ENCODE results near the gene DOK3. TPM values are rescaled to one million over a fixed set of nuclear protein-coding genes. Genes with fewer than 3 reads are reported as not detected.

DOK3 gene
- polyA plus RNA-seq, 1 donor (not counting 4 experiments of a cell fraction or from before 2014, with no cell fraction given), result 1.7 TPM

DNA sequence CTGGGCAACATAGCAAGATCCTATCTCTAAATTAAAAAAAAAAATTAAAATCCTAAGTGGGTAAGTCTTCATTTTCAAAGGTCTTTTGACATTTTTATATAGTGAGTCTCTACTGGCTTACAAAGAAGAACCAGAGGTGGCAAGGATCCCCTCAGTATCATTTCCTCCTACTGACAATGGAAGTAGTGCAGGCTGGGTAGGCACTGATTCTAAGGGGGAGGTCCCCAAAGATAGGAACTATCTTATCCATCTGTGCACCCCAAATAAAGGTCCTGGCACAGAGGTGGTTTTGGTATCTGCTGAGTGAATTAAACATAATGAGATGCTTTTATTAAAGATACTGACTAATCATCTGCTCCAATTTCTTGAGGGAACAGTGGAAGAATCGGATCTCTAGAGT lies 40.5 kb upstream of the DOK3 start:
- dilution Hi-C loops (cut with MboI; ENCODE audit: extremely low pct_ligation_motif_present, low sequenced_read_pairs), result no loop called here
- no peak for FAIRE-seq
- H3K9me1 ChIP-seq (ENCODE audit: control insufficient read depth, extremely low read depth, insufficient read depth, low read length), result peaks cover 4% of the 10 kb centered on the region
- peaks cover 37% of the 10 kb centered on the region for H3K4me1 ChIP-seq (ENCODE audit: control insufficient read depth, extremely low read depth, insufficient read depth, low read length)
- DNase-seq (ENCODE audit: low read depth, low spot score), result no peak
- H4K20me1 ChIP-seq (ENCODE audit: control insufficient read depth, extremely low read depth, insufficient read depth, low read length), result peaks cover 13% of the 10 kb centered on the region
- no peak overlapping the region for H3K9ac ChIP-seq (ENCODE audit: control insufficient read depth, extremely low read depth, insufficient read depth, low read length)
- TF ChIP-seq, protein P1, sequence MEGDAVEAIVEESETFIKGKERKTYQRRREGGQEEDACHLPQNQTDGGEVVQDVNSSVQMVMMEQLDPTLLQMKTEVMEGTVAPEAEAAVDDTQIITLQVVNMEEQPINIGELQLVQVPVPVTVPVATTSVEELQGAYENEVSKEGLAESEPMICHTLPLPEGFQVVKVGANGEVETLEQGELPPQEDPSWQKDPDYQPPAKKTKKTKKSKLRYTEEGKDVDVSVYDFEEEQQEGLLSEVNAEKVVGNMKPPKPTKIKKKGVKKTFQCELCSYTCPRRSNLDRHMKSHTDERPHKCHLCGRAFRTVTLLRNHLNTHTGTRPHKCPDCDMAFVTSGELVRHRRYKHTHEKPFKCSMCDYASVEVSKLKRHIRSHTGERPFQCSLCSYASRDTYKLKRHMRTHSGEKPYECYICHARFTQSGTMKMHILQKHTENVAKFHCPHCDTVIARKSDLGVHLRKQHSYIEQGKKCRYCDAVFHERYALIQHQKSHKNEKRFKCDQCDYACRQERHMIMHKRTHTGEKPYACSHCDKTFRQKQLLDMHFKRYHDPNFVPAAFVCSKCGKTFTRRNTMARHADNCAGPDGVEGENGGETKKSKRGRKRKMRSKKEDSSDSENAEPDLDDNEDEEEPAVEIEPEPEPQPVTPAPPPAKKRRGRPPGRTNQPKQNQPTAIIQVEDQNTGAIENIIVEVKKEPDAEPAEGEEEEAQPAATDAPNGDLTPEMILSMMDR (optimal IDR thresholded peaks at IDR 0.05 in 1 of 3, IDR thresholded peaks at IDR 0.05 in 1 of 3, conservative IDR thresholded peaks at IDR 0.05 in 1 of 3; ENCODE audit: extremely low read depth in 1 of 3, insufficient read depth in 2 of 3, low read length in 3 of 3), result no peak
- no peak for TF ChIP-seq EZH2 (IDR thresholded peaks at IDR 0.05; ENCODE audit: low read length)
- no peak overlapping the region for H2AFZ ChIP-seq (ENCODE audit: control insufficient read depth, low read length)
- H3K4me2 ChIP-seq (ENCODE audit: control insufficient read depth, extremely low read depth, insufficient read depth, low read depth, low read length), result no peak overlapping the region
- H3K27me3 ChIP-seq (ENCODE audit: control insufficient read depth, extremely low read depth, insufficient read depth, low read length), result no peaks in the 10 kb centered on the region
- H3K79me2 ChIP-seq (ENCODE audit: control insufficient read depth, insufficient read depth, low read length), result peaks cover 69% of the 10 kb centered on the region
- peaks cover 9 to 11% of the 10 kb centered on the region in 2 experiments for H3K36me3 ChIP-seq (ENCODE audit: control insufficient read depth in 2 of 2, extremely low read depth in 1 of 2, insufficient read depth in 2 of 2, low read length in 2 of 2)
- no peak overlapping the region for H3K27ac ChIP-seq (ENCODE audit: control insufficient read depth, insufficient read depth, low read length)
- no peak overlapping the region for H3K4me3 ChIP-seq (ENCODE audit: control insufficient read depth in 2 of 3, extremely low read depth in 1 of 3, insufficient read depth in 2 of 3, low read depth in 1 of 3, low read length in 3 of 3)
- no peaks in the 10 kb centered on the region for H3K9me3 ChIP-seq (ENCODE audit: control insufficient read depth, low read depth, low read length)

DNA sequence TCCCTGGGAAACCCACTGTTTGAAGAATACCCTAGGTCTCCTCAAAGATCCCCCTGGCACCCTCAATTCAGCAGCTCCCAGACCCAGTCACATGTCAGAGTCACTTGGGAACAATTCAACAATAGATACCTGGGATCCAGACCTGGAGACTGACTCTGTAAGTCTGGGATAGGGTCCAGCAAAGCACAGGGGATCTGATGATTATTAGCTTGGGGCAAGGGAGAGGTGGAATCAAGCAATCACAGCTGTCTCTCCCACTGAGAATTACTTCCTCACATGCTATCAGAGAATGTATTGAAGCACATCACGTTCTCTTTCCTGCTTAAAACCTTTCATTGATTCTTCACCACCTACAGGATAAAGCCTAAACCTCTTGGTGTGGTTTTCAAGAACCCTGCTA lies 38.9 kb upstream of the DOK3 start:
- Histone ChIP-seq H3K9me3 (ENCODE audit: control insufficient read depth, low read depth, low read length) (no peaks in the 10 kb centered on the region), H3K79me2 (ENCODE audit: control insufficient read depth, insufficient read depth, low read length) (peaks cover 78% of the 10 kb centered on the region), H3K9ac (ENCODE audit: control insufficient read depth, extremely low read depth, insufficient read depth, low read length) (no peak overlapping the region), H2AFZ (ENCODE audit: control insufficient read depth, low read length) (no peak overlapping the region), H3K27ac (ENCODE audit: control insufficient read depth, insufficient read depth, low read length) (no peak overlapping the region), H3K4me2 (ENCODE audit: control insufficient read depth, extremely low read depth, insufficient read depth, low read depth, low read length) (no peak overlapping the region), H4K20me1 (ENCODE audit: control insufficient read depth, extremely low read depth, insufficient read depth, low read length) (peaks cover 13% of the 10 kb centered on the region), H3K36me3 (ENCODE audit: control insufficient read depth in 2 of 2, extremely low read depth in 1 of 2, insufficient read depth in 2 of 2, low read length in 2 of 2) (peaks cover 9 to 11% of the 10 kb centered on the region in 2 experiments), H3K4me1 (ENCODE audit: control insufficient read depth, extremely low read depth, insufficient read depth, low read length) (peaks cover 33% of the 10 kb centered on the region), H3K27me3 (ENCODE audit: control insufficient read depth, extremely low read depth, insufficient read depth, low read length) (no peaks in the 10 kb centered on the region), H3K4me3 (ENCODE audit: control insufficient read depth in 2 of 3, extremely low read depth in 1 of 3, insufficient read depth in 2 of 3, low read depth in 1 of 3, low read length in 3 of 3) (no peak overlapping the region), H3K9me1 (ENCODE audit: control insufficient read depth, extremely low read depth, insufficient read depth, low read length) (peaks cover 4% of the 10 kb centered on the region)
- DNase-seq (ENCODE audit: low read depth, low spot score), result no peak
- no peak for FAIRE-seq
- dilution Hi-C loops (cut with MboI; ENCODE audit: extremely low pct_ligation_motif_present, low sequenced_read_pairs), result no loop called here
- TF ChIP-seq, protein P1 (optimal IDR thresholded peaks at IDR 0.05 in 1 of 3, IDR thresholded peaks at IDR 0.05 in 1 of 3, conservative IDR thresholded peaks at IDR 0.05 in 1 of 3; ENCODE audit: extremely low read depth in 1 of 3, insufficient read depth in 2 of 3, low read length in 3 of 3), result no peak
- no peak for TF ChIP-seq EZH2 (IDR thresholded peaks at IDR 0.05; ENCODE audit: low read length)
